Measurements from ENCODE around the gene SPIRE2.
"Not testable (repeated sequence)": the region's sequence is repeated elsewhere in the genome, so short reads cannot be mapped to it uniquely, and the experiment has no call there.

The SPIRE2 gene

GRCh38 chr16:89828199-89828869, at the start of gene SPIRE2:
SPIRE2 (plus strand) TSS chr16:89828475; CDS start chr16:89828551, 76 bp downstream.
- peak in 1 of 2 donors; percentile 28 for DNase-seq (ENCODE audit: extremely low read depth in 1 of 2, low read depth in 1 of 2)

GRCh38 chr16:89779231-89779908, 48.9 kb upstream of the SPIRE2 start:
- DNase-seq (ENCODE audit: extremely low read depth in 1 of 2, low read depth in 1 of 2): no peak

- DNase-seq (ENCODE audit: extremely low read depth in 1 of 2, low read depth in 1 of 2): no peak
Observed at GRCh38 chr16:89779909-89780305, 48.4 kb upstream of the SPIRE2 start.

GRCh38 chr16:89782489-89782888, 45.8 kb upstream of the SPIRE2 start:
- no peak for DNase-seq (ENCODE audit: extremely low read depth in 1 of 2, low read depth in 1 of 2)

- not testable (repeated sequence) for DNase-seq (ENCODE audit: extremely low read depth in 1 of 2, low read depth in 1 of 2)
Observed at GRCh38 chr16:89783952-89784351, 44.3 kb upstream of the SPIRE2 start.

GRCh38 chr16:89784406-89784805, 43.9 kb upstream of the SPIRE2 start:
- DNase-seq (ENCODE audit: extremely low read depth in 1 of 2, low read depth in 1 of 2): no peak

GRCh38 chr16:89785523-89786155, 42.6 kb upstream of the SPIRE2 start:
- DNase-seq (ENCODE audit: extremely low read depth in 1 of 2, low read depth in 1 of 2): no peak

- no peak for DNase-seq (ENCODE audit: extremely low read depth in 1 of 2, low read depth in 1 of 2)
Observed at GRCh38 chr16:89786474-89787364, 41.6 kb upstream of the SPIRE2 start.

GRCh38 chr16:89787365-89787805, 40.9 kb upstream of the SPIRE2 start:
- DNase-seq (ENCODE audit: extremely low read depth in 1 of 2, low read depth in 1 of 2): no peak

- DNase-seq (ENCODE audit: extremely low read depth in 1 of 2, low read depth in 1 of 2): no peak
Observed at GRCh38 chr16:89791278-89791995, 36.8 kb upstream of the SPIRE2 start.

- DNase-seq (ENCODE audit: extremely low read depth in 1 of 2, low read depth in 1 of 2): not testable (repeated sequence)
Observed at GRCh38 chr16:89793092-89793491, 35.2 kb upstream of the SPIRE2 start.

GRCh38 chr16:89793955-89794354, 34.3 kb upstream of the SPIRE2 start:
- no peak for DNase-seq (ENCODE audit: extremely low read depth in 1 of 2, low read depth in 1 of 2)

- DNase-seq (ENCODE audit: extremely low read depth in 1 of 2, low read depth in 1 of 2): no peak
Observed at GRCh38 chr16:89795676-89796075, 32.6 kb upstream of the SPIRE2 start.

GRCh38 chr16:89796104-89796503, 32.2 kb upstream of the SPIRE2 start:
- DNase-seq (ENCODE audit: extremely low read depth in 1 of 2, low read depth in 1 of 2): no peak

GRCh38 chr16:89798126-89798525, 30.1 kb upstream of the SPIRE2 start:
- DNase-seq (ENCODE audit: extremely low read depth in 1 of 2, low read depth in 1 of 2): no peak

GRCh38 chr16:89798832-89799370, 29.4 kb upstream of the SPIRE2 start:
- DNase-seq (ENCODE audit: extremely low read depth in 1 of 2, low read depth in 1 of 2): no peak

- no peak for DNase-seq (ENCODE audit: extremely low read depth in 1 of 2, low read depth in 1 of 2)
Observed at GRCh38 chr16:89801800-89802199, 26.5 kb upstream of the SPIRE2 start.

GRCh38 chr16:89805136-89805905, 23.0 kb upstream of the SPIRE2 start:
- DNase-seq (ENCODE audit: extremely low read depth in 1 of 2, low read depth in 1 of 2): no peak

- not testable (repeated sequence) for DNase-seq (ENCODE audit: extremely low read depth in 1 of 2, low read depth in 1 of 2)
Observed at GRCh38 chr16:89806589-89807193, 21.6 kb upstream of the SPIRE2 start.

Data from stimulated activated CD8-positive, alpha-beta memory T cell treated with anti-CD3 and anti-CD28 coated beads, Interleukin-7, amount 100 ng/mL, for 48 hours (primary cell).